ENCODE data around the gene ZNF273.
"Not testable (repeated sequence)": the region's sequence is repeated elsewhere in the genome, so short reads cannot be mapped to it uniquely, and the experiment has no call there.

Gene ZNF273

DNA sequence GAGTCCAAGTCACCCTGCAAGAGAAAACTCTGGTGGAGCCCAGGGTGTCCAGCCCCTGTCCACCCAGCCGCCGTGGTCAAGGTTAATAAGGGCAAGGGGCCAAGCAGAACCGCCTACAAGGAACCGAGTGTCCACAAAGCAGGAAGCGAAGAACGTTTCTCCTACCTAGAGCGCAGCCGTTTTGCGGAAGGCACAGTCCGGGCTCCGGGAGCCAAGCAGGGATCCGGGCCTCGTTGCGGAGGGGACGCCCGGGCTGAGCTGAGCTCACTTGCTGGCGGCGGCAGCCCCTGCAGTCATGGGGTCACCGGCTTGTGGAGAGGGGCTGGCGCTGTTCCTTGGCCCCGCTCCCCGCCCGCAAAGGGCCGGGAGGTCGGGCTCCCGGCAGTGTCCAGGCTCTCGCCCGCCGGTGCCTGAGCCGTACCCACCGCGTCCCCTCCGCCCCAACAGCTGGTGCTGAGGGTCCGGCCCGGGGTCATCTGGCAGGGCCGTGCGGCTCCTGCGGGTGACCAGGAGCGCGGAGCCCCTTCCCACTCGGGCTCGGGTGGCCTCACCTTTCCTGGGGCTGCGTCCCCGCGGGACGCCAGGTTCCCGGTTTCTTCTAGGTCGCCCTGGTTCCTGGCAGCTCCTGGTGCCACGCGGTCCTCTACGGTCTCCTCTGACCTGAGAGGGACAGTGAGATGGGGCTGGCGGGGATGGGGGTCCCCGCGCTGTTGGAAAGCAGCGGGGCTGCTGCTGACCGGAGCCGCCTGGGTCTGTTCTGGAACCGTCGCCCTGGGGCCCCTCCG lies 14.0 kb upstream of the ZNF273 start:
- DNase-seq (ENCODE audit: low spot score): no peak

- DNase-seq (ENCODE audit: low spot score): no peak
These were observed 13.3 kb upstream of the ZNF273 start for GRCh38 chr7:64889686-64890162.

DNA sequence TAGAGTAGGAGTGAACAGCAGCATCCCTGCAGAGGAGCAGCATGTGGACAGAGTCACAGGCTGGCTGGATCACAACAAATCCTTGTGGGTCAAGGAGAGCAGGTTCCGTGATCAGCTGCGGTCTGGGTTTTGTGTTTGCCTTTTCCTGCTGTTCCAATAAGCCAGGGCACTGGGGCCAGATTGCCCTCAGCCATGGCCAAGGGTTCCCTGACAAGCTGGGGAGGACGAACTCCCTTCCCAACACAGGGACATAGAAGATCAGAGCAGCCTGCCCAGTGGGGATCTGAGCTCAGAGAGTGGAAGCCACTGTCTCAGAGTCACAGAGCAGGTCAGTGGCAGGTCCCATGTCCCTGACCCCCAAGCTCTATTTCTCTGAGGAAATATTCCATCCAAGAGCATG lies 12.8 kb upstream of the ZNF273 start:
- DNase-seq (ENCODE audit: low spot score): not testable (repeated sequence)

- no peak for DNase-seq (ENCODE audit: low spot score)
These were observed 12.2 kb upstream of the ZNF273 start for GRCh38 chr7:64890761-64891362.

DNA sequence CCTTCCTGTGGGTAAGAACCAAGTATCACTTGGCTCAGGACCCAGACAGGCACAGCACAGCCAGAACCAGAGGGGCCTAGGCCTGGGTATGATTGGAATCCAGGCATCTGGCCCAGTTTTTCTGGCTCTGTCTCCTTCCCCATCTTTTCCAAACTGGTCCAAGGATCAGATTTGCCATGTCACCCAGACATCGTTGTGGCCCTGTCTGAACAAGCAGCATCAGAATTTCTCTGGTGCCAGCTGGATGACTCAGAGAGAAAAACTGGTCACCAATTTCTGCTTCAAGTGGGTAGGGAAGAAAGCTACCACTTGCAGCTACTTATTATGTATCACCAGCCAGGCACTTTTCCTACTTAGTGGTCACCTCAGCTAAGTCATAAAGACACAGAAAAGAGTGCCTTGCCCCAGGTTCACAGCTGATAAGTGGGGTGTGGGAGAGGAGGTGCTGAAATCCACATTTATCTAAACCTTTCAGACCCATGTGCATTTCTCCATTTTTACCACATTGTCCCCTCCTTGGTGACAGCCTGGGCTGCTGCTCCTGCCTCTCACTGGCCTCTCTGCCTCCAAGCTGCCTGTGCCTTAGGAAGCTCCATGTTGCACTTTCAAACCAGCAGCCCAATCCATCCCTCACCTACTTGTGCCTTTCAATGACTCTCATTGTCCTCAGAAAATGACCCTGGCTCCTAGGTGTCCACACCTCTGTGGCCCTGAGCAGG lies 11.6 kb upstream of the ZNF273 start:
- not testable (repeated sequence) for DNase-seq (ENCODE audit: low spot score)

GRCh38 chr7:64892116-64892515 lies 11.0 kb upstream of the ZNF273 start:
- DNase-seq (ENCODE audit: low spot score): no peak

- DNase-seq (ENCODE audit: low spot score): no peak
These were observed 10.3 kb upstream of the ZNF273 start for GRCh38 chr7:64892666-64893309.

DNA sequence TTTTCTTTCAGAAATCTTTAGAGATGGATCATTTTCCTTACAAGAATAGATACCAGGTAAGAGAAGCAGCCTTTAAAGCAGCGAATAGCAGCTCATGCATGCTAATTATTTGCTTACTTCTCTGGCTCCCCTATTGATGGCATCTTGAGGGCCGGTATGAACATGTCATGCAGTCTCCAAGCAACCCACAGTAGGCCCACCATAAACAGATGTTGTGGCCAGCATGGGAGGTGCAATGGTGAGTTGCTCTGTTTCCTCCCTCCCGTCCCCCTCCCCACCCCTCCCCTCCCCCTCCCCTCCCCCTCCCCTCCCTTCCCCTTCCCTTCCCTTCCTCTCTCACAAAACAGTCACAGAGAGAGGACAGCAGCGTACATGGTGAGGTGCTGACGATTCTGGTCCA lies 9.7 kb upstream of the ZNF273 start:
- DNase-seq (ENCODE audit: low spot score): no peak

GRCh38 chr7:64902461-64902805 lies 640 bp upstream of the ZNF273 start:
- DNase-seq (ENCODE audit: low spot score): not testable (repeated sequence)

- no peak for DNase-seq (ENCODE audit: low spot score)
These were observed 935 bp downstream of the ZNF273 start for GRCh38 chr7:64904008-64904407.

GRCh38 chr7:64905133-64905532 lies 2.1 kb downstream of the ZNF273 start:
- no peak for DNase-seq (ENCODE audit: low spot score)

GRCh38 chr7:64905547-64905946 lies 2.5 kb downstream of the ZNF273 start:
- no peak for DNase-seq (ENCODE audit: low spot score)

DNA sequence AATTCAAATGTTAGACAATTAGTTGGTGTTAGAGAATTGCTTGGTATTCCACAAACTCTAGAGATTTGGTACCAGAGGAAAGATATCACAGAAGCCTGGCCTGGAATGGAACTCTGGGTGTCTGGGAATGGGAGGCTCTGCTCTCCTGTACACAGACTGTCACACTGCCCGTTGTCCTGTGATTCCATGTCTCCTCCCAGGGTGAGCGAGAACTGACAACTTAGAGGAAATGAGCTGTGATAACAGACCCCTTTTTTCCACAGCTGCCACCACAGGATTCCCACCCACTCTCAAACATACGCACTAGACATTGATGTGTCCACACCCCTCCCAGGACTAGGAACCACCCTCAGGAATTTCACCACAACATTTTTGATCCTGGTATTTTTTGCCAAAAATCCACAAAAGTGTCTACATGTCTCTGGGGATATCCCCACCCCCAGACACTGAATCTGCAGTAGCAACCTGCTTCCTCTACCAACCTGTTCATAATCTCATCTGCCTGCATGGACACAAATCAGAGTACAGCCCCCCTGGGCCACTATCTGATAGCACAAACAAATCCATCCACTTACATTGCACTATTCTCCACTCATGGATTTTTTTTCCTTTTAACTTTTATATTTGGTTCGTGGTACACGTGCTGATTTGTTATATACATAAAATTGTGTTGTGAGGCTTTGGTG lies 4.7 kb downstream of the ZNF273 start:
- DNase-seq (ENCODE audit: low spot score): no peak

GRCh38 chr7:64908358-64908757 lies 5.3 kb downstream of the ZNF273 start:
- no peak for DNase-seq (ENCODE audit: low spot score)

- no peak for DNase-seq (ENCODE audit: low spot score)
These were observed 11.5 kb downstream of the ZNF273 start for GRCh38 chr7:64914557-64914956.

GRCh38 chr7:64915301-64915700 lies 12.2 kb downstream of the ZNF273 start:
- not testable (repeated sequence) for DNase-seq (ENCODE audit: low spot score)

DNA sequence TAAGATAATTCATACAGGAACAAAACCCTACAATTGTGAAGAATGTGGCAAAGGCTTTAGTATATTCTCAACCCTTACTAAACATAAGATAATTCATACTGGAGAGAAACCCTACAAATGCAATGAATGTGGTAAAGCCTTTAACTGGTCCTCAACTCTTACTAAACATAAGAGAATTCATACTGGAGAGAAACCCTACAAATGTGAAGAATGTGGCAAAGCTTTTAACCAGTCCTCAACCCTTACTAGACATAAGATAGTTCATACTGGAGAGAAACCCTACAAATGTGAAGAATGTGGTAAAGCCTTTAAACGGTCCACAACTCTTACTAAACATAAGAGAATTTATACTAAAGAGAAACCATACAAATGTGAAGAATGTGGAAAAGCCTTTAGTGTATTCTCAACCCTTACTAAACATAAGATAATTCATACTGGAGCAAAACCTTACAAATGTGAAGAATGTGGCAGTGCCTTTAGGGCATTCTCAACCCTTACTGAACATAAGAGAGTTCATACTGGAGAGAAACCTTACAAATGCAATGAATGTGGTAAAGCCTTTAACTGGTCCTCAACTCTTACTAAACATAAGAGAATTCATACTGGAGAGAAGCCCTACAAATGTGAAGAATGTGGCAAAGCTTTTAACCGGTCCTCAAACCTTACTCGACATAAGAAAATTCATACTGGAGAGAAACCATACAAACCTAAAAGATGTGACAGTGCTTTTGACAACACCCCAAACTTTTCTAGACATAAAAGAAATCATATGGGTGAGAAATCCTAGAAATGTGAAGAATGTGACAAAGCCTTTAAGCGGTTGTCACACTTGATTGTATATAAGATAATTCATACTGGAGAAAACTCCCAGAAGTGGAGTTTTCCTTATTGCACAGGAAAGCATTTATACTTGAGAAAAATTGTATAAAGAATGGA lies 25.4 kb downstream of the ZNF273 start:
- not testable (repeated sequence) for DNase-seq (ENCODE audit: low spot score)

GRCh38 chr7:64934478-64934877 lies 31.4 kb downstream of the ZNF273 start:
- DNase-seq (ENCODE audit: low spot score): no peak

- DNase-seq (ENCODE audit: low spot score): no peak
These were observed 35.5 kb downstream of the ZNF273 start for GRCh38 chr7:64938540-64938939.

DNA sequence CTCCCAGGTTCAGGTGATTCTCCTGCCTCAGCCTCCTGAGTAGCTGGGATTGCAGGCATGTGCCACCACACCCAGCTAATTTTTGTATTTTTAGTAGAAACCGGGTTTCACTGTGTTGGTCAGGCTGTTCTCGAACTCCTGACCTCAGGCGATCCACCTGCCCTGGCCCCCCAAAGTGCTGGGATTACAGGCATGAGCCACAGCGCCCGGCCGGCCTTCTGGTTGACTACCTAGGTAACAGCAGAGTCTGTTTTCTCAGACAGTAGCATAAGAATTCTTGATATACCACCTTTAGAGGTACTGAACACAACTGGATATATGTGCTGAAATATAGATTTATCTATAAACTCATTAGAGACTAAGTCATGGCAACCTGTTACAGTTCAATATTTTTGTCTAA lies 36.9 kb downstream of the ZNF273 start:
- not testable (repeated sequence) for DNase-seq (ENCODE audit: low spot score)

Measured in ecto neural progenitor cell (in vitro differentiated cells).